ENCODE data around the gene TMEM72. TPM values are rescaled to one million over a fixed set of nuclear protein-coding genes. Genes with fewer than 3 reads are reported as not detected.

The TMEM72 gene
- total and polyA plus RNA-seq, 2 of the 13 experiments (the other 11 are each of a cell fraction or from before 2014, with no cell fraction given), result 0.04 TPM; not detected in 1

DNA sequence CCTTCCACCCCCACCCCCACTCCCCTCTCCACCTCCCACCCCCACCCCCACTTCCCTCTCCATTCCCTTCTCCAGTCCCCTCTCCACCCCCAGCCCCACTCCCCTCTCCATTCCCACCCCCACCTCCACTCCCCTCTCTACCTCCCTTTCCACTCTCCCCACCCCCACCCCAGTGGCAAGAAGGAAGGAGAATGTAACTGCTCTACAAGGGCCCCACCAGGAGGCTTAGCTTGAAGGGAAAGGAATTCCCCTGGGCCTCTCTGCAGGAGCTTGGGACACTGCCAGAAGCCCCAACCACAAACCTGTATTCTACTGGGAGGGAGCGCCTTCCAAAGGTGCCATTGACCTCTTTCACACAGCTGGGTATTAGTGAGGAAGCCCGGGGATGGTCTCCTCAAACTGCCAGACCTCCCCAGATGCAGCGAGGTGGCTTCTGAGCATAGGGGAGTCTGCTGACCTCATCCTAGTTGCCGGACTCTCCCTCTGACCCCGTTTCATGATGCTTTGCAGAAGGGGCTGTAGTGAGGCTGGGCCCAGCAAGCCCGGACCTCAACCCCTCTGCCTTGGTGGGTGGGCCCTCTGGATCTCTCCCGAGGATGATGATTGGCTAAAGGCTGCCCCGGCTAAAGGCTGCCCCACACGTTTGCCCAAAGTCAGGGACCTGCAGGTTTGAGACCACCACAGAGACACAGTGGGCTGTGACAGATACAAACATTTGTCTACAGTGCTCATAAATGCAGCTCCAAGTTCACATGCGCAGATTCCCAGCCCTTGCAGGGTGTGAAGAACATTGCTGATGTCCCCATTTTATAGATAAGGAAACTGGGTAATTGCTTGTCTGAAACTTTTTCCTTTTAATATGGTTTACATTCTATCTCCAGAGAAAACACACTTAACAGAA is 64.5 kb downstream of the TMEM72 start (continued):
- TF ChIP-seq, protein P1, sequence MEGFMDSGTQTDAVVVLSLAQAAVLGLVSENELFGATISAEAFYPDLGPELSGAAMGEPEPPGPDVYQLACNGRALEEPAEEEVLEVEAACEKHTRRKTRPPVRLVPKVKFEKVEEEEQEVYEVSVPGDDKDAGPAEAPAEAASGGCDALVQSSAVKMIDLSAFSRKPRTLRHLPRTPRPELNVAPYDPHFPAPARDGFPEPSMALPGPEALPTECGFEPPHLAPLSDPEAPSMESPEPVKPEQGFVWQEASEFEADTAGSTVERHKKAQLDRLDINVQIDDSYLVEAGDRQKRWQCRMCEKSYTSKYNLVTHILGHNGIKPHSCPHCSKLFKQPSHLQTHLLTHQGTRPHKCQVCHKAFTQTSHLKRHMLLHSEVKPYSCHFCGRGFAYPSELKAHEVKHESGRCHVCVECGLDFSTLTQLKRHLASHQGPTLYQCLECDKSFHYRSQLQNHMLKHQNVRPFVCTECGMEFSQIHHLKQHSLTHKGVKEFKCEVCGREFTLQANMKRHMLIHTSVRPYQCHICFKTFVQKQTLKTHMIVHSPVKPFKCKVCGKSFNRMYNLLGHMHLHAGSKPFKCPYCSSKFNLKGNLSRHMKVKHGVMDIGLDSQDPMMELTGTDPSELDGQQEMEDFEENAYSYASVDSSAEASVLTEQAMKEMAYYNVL (CRISPR knock-in tag; IDR thresholded peaks at IDR 0.05; ENCODE audit: borderline replicate concordance), result no peak
- TF ChIP-seq NPAS2 (CRISPR knock-in tag; IDR thresholded peaks at IDR 0.05; ENCODE audit: borderline replicate concordance) (no peak), ZMYM3 (CRISPR knock-in tag; IDR thresholded peaks at IDR 0.05) (no peak), ZNF747 (CRISPR knock-in tag; IDR thresholded peaks at IDR 0.05; ENCODE audit: borderline replicate concordance) (peak; percentile 80), ZFP36L2 (CRISPR knock-in tag; IDR thresholded peaks at IDR 0.05) (no peak), AKAP8 (CRISPR knock-in tag; IDR thresholded peaks at IDR 0.05) (peak; percentile 95), PRPF4 (IDR thresholded peaks at IDR 0.05; ENCODE audit: low read depth, low read length, poor library complexity, severe bottlenecking) (no peak), SKI (IDR thresholded peaks at IDR 0.05; ENCODE audit: partially characterized antibody) (no peak)
- TF ChIP-seq, protein P2, sequence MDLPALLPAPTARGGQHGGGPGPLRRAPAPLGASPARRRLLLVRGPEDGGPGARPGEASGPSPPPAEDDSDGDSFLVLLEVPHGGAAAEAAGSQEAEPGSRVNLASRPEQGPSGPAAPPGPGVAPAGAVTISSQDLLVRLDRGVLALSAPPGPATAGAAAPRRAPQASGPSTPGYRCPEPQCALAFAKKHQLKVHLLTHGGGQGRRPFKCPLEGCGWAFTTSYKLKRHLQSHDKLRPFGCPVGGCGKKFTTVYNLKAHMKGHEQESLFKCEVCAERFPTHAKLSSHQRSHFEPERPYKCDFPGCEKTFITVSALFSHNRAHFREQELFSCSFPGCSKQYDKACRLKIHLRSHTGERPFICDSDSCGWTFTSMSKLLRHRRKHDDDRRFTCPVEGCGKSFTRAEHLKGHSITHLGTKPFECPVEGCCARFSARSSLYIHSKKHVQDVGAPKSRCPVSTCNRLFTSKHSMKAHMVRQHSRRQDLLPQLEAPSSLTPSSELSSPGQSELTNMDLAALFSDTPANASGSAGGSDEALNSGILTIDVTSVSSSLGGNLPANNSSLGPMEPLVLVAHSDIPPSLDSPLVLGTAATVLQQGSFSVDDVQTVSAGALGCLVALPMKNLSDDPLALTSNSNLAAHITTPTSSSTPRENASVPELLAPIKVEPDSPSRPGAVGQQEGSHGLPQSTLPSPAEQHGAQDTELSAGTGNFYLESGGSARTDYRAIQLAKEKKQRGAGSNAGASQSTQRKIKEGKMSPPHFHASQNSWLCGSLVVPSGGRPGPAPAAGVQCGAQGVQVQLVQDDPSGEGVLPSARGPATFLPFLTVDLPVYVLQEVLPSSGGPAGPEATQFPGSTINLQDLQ (CRISPR knock-in tag; IDR thresholded peaks at IDR 0.05), result no peak
- TF ChIP-seq, protein P3, sequence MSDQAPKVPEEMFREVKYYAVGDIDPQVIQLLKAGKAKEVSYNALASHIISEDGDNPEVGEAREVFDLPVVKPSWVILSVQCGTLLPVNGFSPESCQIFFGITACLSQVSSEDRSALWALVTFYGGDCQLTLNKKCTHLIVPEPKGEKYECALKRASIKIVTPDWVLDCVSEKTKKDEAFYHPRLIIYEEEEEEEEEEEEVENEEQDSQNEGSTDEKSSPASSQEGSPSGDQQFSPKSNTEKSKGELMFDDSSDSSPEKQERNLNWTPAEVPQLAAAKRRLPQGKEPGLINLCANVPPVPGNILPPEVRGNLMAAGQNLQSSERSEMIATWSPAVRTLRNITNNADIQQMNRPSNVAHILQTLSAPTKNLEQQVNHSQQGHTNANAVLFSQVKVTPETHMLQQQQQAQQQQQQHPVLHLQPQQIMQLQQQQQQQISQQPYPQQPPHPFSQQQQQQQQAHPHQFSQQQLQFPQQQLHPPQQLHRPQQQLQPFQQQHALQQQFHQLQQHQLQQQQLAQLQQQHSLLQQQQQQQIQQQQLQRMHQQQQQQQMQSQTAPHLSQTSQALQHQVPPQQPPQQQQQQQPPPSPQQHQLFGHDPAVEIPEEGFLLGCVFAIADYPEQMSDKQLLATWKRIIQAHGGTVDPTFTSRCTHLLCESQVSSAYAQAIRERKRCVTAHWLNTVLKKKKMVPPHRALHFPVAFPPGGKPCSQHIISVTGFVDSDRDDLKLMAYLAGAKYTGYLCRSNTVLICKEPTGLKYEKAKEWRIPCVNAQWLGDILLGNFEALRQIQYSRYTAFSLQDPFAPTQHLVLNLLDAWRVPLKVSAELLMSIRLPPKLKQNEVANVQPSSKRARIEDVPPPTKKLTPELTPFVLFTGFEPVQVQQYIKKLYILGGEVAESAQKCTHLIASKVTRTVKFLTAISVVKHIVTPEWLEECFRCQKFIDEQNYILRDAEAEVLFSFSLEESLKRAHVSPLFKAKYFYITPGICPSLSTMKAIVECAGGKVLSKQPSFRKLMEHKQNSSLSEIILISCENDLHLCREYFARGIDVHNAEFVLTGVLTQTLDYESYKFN (CRISPR knock-in tag; conservative IDR thresholded peaks at IDR 0.05), result 0 out of 2 replicates have a peak, but pooled peaks have one; percentile 29
- TF ChIP-seq, protein P4, sequence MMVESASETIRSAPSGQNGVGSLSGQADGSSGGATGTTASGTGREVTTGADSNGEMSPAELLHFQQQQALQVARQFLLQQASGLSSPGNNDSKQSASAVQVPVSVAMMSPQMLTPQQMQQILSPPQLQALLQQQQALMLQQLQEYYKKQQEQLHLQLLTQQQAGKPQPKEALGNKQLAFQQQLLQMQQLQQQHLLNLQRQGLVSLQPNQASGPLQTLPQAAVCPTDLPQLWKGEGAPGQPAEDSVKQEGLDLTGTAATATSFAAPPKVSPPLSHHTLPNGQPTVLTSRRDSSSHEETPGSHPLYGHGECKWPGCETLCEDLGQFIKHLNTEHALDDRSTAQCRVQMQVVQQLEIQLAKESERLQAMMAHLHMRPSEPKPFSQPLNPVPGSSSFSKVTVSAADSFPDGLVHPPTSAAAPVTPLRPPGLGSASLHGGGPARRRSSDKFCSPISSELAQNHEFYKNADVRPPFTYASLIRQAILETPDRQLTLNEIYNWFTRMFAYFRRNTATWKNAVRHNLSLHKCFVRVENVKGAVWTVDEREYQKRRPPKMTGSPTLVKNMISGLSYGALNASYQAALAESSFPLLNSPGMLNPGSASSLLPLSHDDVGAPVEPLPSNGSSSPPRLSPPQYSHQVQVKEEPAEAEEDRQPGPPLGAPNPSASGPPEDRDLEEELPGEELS (CRISPR knock-in tag; IDR thresholded peaks at IDR 0.05), result peak; percentile 9; the same call in 1 of the 2 replicates
- TF ChIP-seq, protein P5, sequence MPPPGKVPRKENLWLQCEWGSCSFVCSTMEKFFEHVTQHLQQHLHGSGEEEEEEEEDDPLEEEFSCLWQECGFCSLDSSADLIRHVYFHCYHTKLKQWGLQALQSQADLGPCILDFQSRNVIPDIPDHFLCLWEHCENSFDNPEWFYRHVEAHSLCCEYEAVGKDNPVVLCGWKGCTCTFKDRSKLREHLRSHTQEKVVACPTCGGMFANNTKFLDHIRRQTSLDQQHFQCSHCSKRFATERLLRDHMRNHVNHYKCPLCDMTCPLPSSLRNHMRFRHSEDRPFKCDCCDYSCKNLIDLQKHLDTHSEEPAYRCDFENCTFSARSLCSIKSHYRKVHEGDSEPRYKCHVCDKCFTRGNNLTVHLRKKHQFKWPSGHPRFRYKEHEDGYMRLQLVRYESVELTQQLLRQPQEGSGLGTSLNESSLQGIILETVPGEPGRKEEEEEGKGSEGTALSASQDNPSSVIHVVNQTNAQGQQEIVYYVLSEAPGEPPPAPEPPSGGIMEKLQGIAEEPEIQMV (CRISPR knock-in tag; IDR thresholded peaks at IDR 0.05; ENCODE audit: low read depth), result peak; percentile 70
- TF ChIP-seq, protein P6, sequence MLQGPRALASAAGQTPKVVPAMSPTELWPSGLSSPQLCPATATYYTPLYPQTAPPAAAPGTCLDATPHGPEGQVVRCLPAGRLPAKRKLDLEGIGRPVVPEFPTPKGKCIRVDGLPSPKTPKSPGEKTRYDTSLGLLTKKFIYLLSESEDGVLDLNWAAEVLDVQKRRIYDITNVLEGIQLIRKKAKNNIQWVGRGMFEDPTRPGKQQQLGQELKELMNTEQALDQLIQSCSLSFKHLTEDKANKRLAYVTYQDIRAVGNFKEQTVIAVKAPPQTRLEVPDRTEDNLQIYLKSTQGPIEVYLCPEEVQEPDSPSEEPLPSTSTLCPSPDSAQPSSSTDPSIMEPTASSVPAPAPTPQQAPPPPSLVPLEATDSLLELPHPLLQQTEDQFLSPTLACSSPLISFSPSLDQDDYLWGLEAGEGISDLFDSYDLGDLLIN (CRISPR knock-in tag; IDR thresholded peaks at IDR 0.05; ENCODE audit: borderline replicate concordance), result no peak
